ENCODE results near the gene F2R.

F2R gene

GRCh38 chr5:76690704-76691466, 25.0 kb upstream of the F2R start:
- DNase-seq = no peak

- no peak for DNase-seq
Observed at GRCh38 chr5:76691467-76692273, 24.3 kb upstream of the F2R start.

GRCh38 chr5:76692274-76692540, 23.7 kb upstream of the F2R start:
- no peak for DNase-seq

- DNase-seq = no peak
Observed at GRCh38 chr5:76692651-76693050, 23.3 kb upstream of the F2R start.

GRCh38 chr5:76693141-76693540, 22.8 kb upstream of the F2R start:
- no peak for DNase-seq

- DNase-seq = no peak
Observed at GRCh38 chr5:76694317-76694716, 21.6 kb upstream of the F2R start.

GRCh38 chr5:76695346-76695745, 20.6 kb upstream of the F2R start:
- no peak for DNase-seq

- DNase-seq = no peak
Observed at GRCh38 chr5:76696251-76696650, 19.7 kb upstream of the F2R start.

- no peak for DNase-seq
Observed at GRCh38 chr5:76697670-76698069, 18.3 kb upstream of the F2R start.

GRCh38 chr5:76700571-76700970, 15.4 kb upstream of the F2R start:
- no peak for DNase-seq

- no peak for DNase-seq
Observed at GRCh38 chr5:76701298-76701697, 14.6 kb upstream of the F2R start.

GRCh38 chr5:76703707-76704106, 12.2 kb upstream of the F2R start:
- DNase-seq = no peak

- no peak for DNase-seq
Observed at GRCh38 chr5:76704131-76704663, 11.7 kb upstream of the F2R start.

GRCh38 chr5:76705574-76705973, 10.4 kb upstream of the F2R start:
- DNase-seq = no peak

GRCh38 chr5:76709762-76710161, 6.2 kb upstream of the F2R start:
- DNase-seq = no peak

GRCh38 chr5:76710991-76711390, 4.9 kb upstream of the F2R start:
- no peak for DNase-seq

GRCh38 chr5:76714751-76715485, 1.0 kb upstream of the F2R start:
- DNase-seq = no peak

- DNase-seq = no peak
Observed at GRCh38 chr5:76715486-76715735, 515 bp upstream of the F2R start.

GRCh38 chr5:76716456-76717157, 681 bp downstream of the F2R start:
- no peak for DNase-seq

- no peak for DNase-seq
Observed at GRCh38 chr5:76717222-76718083, 1.5 kb downstream of the F2R start.

- DNase-seq = no peak
Observed at GRCh38 chr5:76718381-76718832, 2.5 kb downstream of the F2R start.

GRCh38 chr5:76718880-76719279, 3.0 kb downstream of the F2R start:
- no peak for DNase-seq

Measured in midbrain (tissue), 1 donor.